OCI-LY3 (cell line): Measurements from ENCODE around the gene ASPN.

Experiments
- H2AFZ ChIP-seq: fragments of 200-600, 300-600 bp; shearing (Covaris generic); 2 replicates; pipeline ENCODE4 v1.6.0; 2014; ENCODE audit warnings: antibody characterized with exemption, low read depth, low read length
- H3K27ac ChIP-seq: fragments of 200-600, 300-600 bp; sonication (generic); 2 replicates; pipeline ENCODE4 v1.5.1; 2014; ENCODE audit warnings: mild to moderate bottlenecking, low read length, moderate library complexity, mixed read lengths
- H3K27me3 ChIP-seq: fragments of 200-600, 300-600 bp; sonication (generic); 2 replicates; pipeline ENCODE4 v1.6.1; 2014; ENCODE audit warnings: low read depth, low read length, mixed read lengths
- H3K36me3 ChIP-seq: fragments of 200-600, 300-600 bp; sonication (generic); replicated peaks from 2 replicates; pipeline ENCODE3; 2014; ENCODE audit warnings: low read depth, low read length, mixed read lengths
- H3K4me1 ChIP-seq: fragments of 300-600, 200-600 bp; sonication (generic); 2 replicates; pipeline ENCODE4 v1.6.1; 2014; ENCODE audit warnings: low read length, mixed read lengths
- H3K4me2 ChIP-seq: fragments of 200-600, 300-600 bp; sonication (generic); 2 replicates; pipeline ENCODE4 v1.6.1; 2014; ENCODE audit warnings: low read length, mixed read lengths
- H3K4me3 ChIP-seq: fragments of 300-600, 200-600 bp; sonication (generic); 2 replicates; pipeline ENCODE4 v1.5.1; 2014; ENCODE audit warnings: antibody characterized with exemption, mild to moderate bottlenecking, low read length, moderate library complexity
- H3K79me2 ChIP-seq: fragments of 300-600, 200-600 bp; shearing (Covaris generic); 2 replicates; pipeline ENCODE4 v1.6.1; 2014; ENCODE audit warnings: mild to moderate bottlenecking, low read length, mixed read lengths
- H3K9ac ChIP-seq: fragments of 300-600, 200-600 bp; shearing (Covaris generic); 2 replicates; pipeline ENCODE4 v1.6.0; 2014; ENCODE audit warnings: mild to moderate bottlenecking, low read length, moderate library complexity
- H3K9me3 ChIP-seq: fragments of 200-600, 300-600 bp; shearing (Covaris generic); 2 replicates; pipeline ENCODE4 v1.6.1; 2014; ENCODE audit warnings: low read length, mixed read lengths; ENCODE audit not compliant: insufficient read depth
- H4K20me1 ChIP-seq: fragments of 200-600, 300-600 bp; sonication (generic); 2 replicates; pipeline ENCODE4 v1.6.1; 2016; ENCODE audit warnings: low read length, mixed read lengths; ENCODE audit not compliant: insufficient read depth
- EZH2phosphoT487 ChIP-seq: fragments of 200-600 bp; shearing (Covaris generic); IDR thresholded peaks from 2 replicates; pipeline ENCODE4 v1.6.1; 2018; ENCODE audit warnings: antibody characterized with exemption, mixed run types, low read depth
- TF ChIP-seq, protein P1 (sequence below): fragments of 200-600, 300-600 bp; sonication (generic); IDR thresholded peaks from 2 replicates; pipeline ENCODE4 v1.5.1; 2014; ENCODE audit warnings: antibody characterized with exemption, low read length, low read depth

The ASPN gene

DNA sequence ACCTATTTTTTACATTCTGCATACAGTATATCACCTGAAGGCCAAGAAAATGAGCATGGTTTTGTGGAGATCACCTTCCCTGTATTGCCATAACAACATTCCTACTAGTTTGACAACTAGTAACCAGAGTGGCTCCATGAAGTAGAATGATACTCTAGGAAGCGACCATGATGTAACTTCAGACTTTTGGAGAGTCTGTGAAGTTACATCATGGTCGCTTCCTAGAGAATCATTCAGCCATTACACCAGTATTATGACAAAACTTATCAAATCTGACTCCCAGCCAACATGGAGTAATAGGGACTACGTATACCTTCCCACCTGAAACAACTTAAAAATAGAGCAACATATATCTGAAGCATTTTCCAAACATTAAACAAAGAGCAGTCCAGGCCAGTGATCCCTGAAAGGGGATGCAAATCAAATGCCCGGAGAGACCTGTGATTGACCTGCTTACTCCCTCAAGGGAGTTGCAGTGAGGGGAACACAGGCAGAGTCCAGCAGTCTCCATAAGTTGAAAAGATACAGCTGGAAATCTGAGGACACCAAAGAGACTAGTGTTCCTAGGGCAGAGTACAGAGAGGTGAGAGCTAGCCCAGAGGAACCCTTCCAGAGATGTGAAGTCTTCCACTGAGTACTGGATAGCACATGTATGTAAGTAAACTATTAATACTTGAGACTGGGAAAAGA is 45.7 kb upstream of the ASPN start:
- peaks cover 6% of the 10 kb centered on the region for H3K36me3 ChIP-seq
- no peak overlapping the region for H3K4me2 ChIP-seq
- no peaks in the 10 kb centered on the region for H3K79me2 ChIP-seq
- H3K9ac ChIP-seq = no peak overlapping the region
- H4K20me1 ChIP-seq = no peaks in the 10 kb centered on the region
- TF ChIP-seq, protein P1, sequence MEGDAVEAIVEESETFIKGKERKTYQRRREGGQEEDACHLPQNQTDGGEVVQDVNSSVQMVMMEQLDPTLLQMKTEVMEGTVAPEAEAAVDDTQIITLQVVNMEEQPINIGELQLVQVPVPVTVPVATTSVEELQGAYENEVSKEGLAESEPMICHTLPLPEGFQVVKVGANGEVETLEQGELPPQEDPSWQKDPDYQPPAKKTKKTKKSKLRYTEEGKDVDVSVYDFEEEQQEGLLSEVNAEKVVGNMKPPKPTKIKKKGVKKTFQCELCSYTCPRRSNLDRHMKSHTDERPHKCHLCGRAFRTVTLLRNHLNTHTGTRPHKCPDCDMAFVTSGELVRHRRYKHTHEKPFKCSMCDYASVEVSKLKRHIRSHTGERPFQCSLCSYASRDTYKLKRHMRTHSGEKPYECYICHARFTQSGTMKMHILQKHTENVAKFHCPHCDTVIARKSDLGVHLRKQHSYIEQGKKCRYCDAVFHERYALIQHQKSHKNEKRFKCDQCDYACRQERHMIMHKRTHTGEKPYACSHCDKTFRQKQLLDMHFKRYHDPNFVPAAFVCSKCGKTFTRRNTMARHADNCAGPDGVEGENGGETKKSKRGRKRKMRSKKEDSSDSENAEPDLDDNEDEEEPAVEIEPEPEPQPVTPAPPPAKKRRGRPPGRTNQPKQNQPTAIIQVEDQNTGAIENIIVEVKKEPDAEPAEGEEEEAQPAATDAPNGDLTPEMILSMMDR = no peak
- TF ChIP-seq EZH2phosphoT487 = no peak
- no peak overlapping the region for H3K4me3 ChIP-seq
- H3K9me3 ChIP-seq = no peaks in the 10 kb centered on the region
- no peaks in the 10 kb centered on the region for H3K4me1 ChIP-seq
- H2AFZ ChIP-seq = no peak overlapping the region
- no peaks in the 10 kb centered on the region for H3K27me3 ChIP-seq
- no peak overlapping the region for H3K27ac ChIP-seq

DNA sequence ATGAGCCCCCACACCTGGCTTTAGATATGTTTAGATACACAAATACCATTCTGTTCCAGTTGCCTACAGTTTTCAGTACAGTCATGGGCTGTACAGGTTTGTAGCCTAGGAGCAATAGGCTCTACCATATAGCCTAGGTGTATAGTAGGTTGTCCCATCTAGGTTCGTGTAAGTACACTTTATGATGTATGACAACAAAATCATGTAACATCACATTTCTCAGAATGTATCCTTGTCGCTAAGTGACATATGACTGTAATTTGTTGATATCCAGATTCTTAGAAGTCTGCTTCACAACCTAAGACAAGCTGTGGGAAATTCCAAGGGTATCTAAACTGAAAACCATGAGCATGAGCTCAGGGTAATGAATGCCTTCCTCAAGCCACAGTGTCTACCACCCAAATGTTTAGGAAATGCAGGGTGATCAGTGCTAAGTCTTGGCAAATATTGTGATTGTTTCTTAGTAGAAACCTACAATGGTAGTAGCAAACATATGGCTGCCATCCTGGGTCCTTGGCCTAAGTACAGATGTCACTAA is 45.1 kb upstream of the ASPN start:
- H3K36me3 ChIP-seq = peaks cover 3% of the 10 kb centered on the region
- no peak overlapping the region for H2AFZ ChIP-seq
- H3K27me3 ChIP-seq = no peaks in the 10 kb centered on the region
- no peaks in the 10 kb centered on the region for H3K79me2 ChIP-seq
- no peak for TF ChIP-seq EZH2phosphoT487
- TF ChIP-seq, protein P1 = no peak
- H3K27ac ChIP-seq = no peak overlapping the region
- H3K4me2 ChIP-seq = no peak overlapping the region
- no peak overlapping the region for H3K9ac ChIP-seq
- no peak overlapping the region for H3K4me3 ChIP-seq
- H3K4me1 ChIP-seq = no peaks in the 10 kb centered on the region
- H4K20me1 ChIP-seq = no peaks in the 10 kb centered on the region
- no peaks in the 10 kb centered on the region for H3K9me3 ChIP-seq

DNA sequence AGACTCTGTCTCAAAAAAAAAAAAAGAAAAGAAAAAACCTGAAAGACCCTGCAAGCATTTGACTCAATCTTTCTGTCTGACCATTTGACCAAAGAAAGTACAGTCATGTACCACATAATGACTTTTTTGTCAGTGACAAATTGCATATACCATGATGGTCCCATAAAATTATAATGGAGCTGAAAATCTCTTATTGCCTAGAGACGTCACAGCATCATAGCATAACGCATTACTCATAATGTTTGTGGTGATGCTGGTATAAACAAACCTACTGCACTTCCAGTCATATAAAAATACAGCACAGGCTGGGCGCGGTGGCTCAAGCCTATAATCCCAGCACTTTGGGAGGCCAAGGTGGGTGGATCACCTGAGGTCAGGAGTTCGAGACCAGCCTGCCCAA is 43.0 kb upstream of the ASPN start:
- Histone ChIP-seq H3K27ac (no peak overlapping the region), H3K27me3 (no peaks in the 10 kb centered on the region), H2AFZ (no peak overlapping the region), H3K4me2 (no peak overlapping the region), H3K4me3 (no peak overlapping the region), H3K36me3 (no peaks in the 10 kb centered on the region), H4K20me1 (no peaks in the 10 kb centered on the region), H3K4me1 (no peaks in the 10 kb centered on the region), H3K79me2 (no peaks in the 10 kb centered on the region), H3K9me3 (no peaks in the 10 kb centered on the region), H3K9ac (no peak overlapping the region)
- TF ChIP-seq, protein P1 = no peak
- no peak for TF ChIP-seq EZH2phosphoT487

DNA sequence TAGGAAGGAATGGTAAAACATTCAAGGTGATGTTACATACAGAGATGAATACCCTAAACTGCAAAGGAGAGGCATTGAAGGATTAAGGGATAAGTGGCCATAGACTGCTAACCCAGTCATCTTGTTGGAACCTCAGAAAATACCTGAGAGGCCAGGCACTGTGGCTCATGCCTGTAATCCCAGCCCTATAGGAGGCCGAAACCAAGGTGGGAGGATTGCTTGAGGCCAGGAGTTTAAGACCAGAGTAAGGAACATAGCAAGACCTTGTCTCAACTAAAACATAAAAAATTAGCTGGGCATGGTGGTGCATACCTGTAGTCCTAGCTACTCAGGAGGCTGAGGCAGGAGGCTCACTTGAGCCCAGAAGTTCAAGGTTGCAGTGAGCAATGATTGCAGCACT is 42.6 kb upstream of the ASPN start:
- Histone ChIP-seq H3K9me3 (no peaks in the 10 kb centered on the region), H2AFZ (no peak overlapping the region), H4K20me1 (no peaks in the 10 kb centered on the region), H3K4me2 (no peak overlapping the region), H3K4me1 (no peaks in the 10 kb centered on the region), H3K79me2 (no peaks in the 10 kb centered on the region), H3K4me3 (no peak overlapping the region), H3K27me3 (no peaks in the 10 kb centered on the region), H3K9ac (no peak overlapping the region), H3K36me3 (no peaks in the 10 kb centered on the region), H3K27ac (no peak overlapping the region)
- TF ChIP-seq, protein P1 = no peak
- TF ChIP-seq EZH2phosphoT487 = no peak
